MM.1S (cell line): ENCODE results near the gene UBE2D2.

Source experiments
- DNase-seq: peaks from one replicate; pipeline ENCODE4 v3.0.0-alpha.2; 2015
- H2AFZ ChIP-seq: fragments of 300-600 bp; sonication (generic); 2 replicates; pipeline ENCODE4 v1.6.0; 2016; ENCODE audit warnings: antibody characterized with exemption, low read length
- H3F3A ChIP-seq: fragments of 300-600 bp; sonication (generic); 2 replicates; pipeline ENCODE4 v1.6.1; 2016; ENCODE audit warnings: mild to moderate bottlenecking, antibody characterized with exemption, low read length, moderate library complexity, mixed read lengths; ENCODE audit not compliant: insufficient read depth
- H3K27ac ChIP-seq: fragments of 300-600 bp; sonication (generic); 2 replicates; pipeline ENCODE4 v1.5.1; 2016; ENCODE audit warnings: mild to moderate bottlenecking, low read length
- H3K27me3 ChIP-seq: fragments of 300-600 bp; sonication (generic); replicated peaks from 2 replicates; pipeline ENCODE4 v1.6.0; 2016; ENCODE audit warnings: low read length; ENCODE audit not compliant: insufficient read depth
- H3K36me3 ChIP-seq: fragments of 300-600 bp; sonication (generic); replicated peaks from 2 replicates; pipeline ENCODE4 v1.6.1; 2016; ENCODE audit warnings: mild to moderate bottlenecking, low read length, mixed read lengths; ENCODE audit not compliant: insufficient read depth
- H3K4me1 ChIP-seq: fragments of 300-600 bp; sonication (generic); 2 replicates; pipeline ENCODE4 v1.6.1; 2016; ENCODE audit warnings: low read length, mixed read lengths
- H3K4me2 ChIP-seq: fragments of 300-600 bp; sonication (generic); 2 replicates; pipeline ENCODE4 v1.6.0; 2016; ENCODE audit warnings: low read depth, low read length
- H3K4me3 ChIP-seq: fragments of 300-600 bp; sonication (generic); 2 replicates; pipeline ENCODE4 v1.5.1; 2016; ENCODE audit warnings: low read length, mixed read lengths
- H3K79me2 ChIP-seq: fragments of 300-600 bp; sonication (generic); 2 replicates; pipeline ENCODE4 v1.6.1; 2016; ENCODE audit warnings: mixed run types, low read length, mixed read lengths
- H3K9ac ChIP-seq: fragments of 300-600 bp; sonication (generic); 2 replicates; pipeline ENCODE4 v1.6.1; 2016; ENCODE audit warnings: low read length, mixed read lengths
- H3K9me2 ChIP-seq: fragments of 300-600 bp; sonication (generic); replicated peaks from 2 replicates; pipeline ENCODE4 v1.6.1; 2016; ENCODE audit warnings: mild to moderate bottlenecking, low read length, mixed read lengths; ENCODE audit not compliant: insufficient read depth
- H3K9me3 ChIP-seq: fragments of 300-600 bp; sonication (generic); replicated peaks from 2 replicates; pipeline ENCODE4 v1.6.1; 2016; ENCODE audit warnings: mild to moderate bottlenecking, low read length, mixed read lengths; ENCODE audit not compliant: insufficient read depth
- H4K20me1 ChIP-seq: fragments of 300-600 bp; sonication (generic); 2 replicates; pipeline ENCODE4 v1.6.1; 2016; ENCODE audit warnings: mild to moderate bottlenecking, low read length, moderate library complexity, mixed read lengths; ENCODE audit not compliant: insufficient read depth
- EZH2 ChIP-seq: fragments of 300-600 bp; sonication (generic); optimal IDR thresholded peaks from 2 replicates; pipeline ENCODE3; 2017; ENCODE audit warnings: low read depth, mild to moderate bottlenecking, antibody characterized with exemption, low read length, mixed read lengths
- EZH2phosphoT487 ChIP-seq: fragments of 300-600 bp; sonication (generic); IDR thresholded peaks from 2 replicates; pipeline ENCODE4 v1.6.1; 2018; ENCODE audit warnings: antibody characterized with exemption, low read length
- TF ChIP-seq, protein P1 (sequence below): fragments of 300-600 bp; sonication (generic); IDR thresholded peaks from 2 replicates; pipeline ENCODE4 v1.5.1; 2016; ENCODE audit warnings: antibody characterized with exemption, low read length, mixed read lengths

The UBE2D2 gene

GRCh38 chr5:139660923-139661814 is 100.0 kb downstream of the UBE2D2 start:
- Histone ChIP-seq H3K27me3 (no peaks in the 10 kb centered on the region), H3K9me2 (no peaks in the 10 kb centered on the region), H3K4me3 (no peak overlapping the region), H4K20me1 (peaks cover 14% of the 10 kb centered on the region; the same call in 1 of the 2 replicates), H2AFZ (no peak overlapping the region), H3K9ac (no peak overlapping the region), H3K4me2 (no peak overlapping the region), H3K9me3 (no peaks in the 10 kb centered on the region), H3K4me1 (peaks cover 9% of the 10 kb centered on the region), H3F3A (no peaks in the 10 kb centered on the region), H3K36me3 (no peaks in the 10 kb centered on the region), H3K27ac (no peak overlapping the region), H3K79me2 (peaks cover 99% of the 10 kb centered on the region)
- TF ChIP-seq EZH2phosphoT487 (no peak), EZH2 (no peak)
- TF ChIP-seq, protein P1, sequence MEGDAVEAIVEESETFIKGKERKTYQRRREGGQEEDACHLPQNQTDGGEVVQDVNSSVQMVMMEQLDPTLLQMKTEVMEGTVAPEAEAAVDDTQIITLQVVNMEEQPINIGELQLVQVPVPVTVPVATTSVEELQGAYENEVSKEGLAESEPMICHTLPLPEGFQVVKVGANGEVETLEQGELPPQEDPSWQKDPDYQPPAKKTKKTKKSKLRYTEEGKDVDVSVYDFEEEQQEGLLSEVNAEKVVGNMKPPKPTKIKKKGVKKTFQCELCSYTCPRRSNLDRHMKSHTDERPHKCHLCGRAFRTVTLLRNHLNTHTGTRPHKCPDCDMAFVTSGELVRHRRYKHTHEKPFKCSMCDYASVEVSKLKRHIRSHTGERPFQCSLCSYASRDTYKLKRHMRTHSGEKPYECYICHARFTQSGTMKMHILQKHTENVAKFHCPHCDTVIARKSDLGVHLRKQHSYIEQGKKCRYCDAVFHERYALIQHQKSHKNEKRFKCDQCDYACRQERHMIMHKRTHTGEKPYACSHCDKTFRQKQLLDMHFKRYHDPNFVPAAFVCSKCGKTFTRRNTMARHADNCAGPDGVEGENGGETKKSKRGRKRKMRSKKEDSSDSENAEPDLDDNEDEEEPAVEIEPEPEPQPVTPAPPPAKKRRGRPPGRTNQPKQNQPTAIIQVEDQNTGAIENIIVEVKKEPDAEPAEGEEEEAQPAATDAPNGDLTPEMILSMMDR: no peak
- no peak for DNase-seq

- H3F3A ChIP-seq: peaks cover 14% of the 10 kb centered on the region
- DNase-seq: no peak
- no peak overlapping the region for H3K4me3 ChIP-seq
- H4K20me1 ChIP-seq: peaks cover 9% of the 10 kb centered on the region; the same call in 1 of the 2 replicates
- no peaks in the 10 kb centered on the region for H3K9me2 ChIP-seq
- no peak overlapping the region for H2AFZ ChIP-seq
- peaks cover 19% of the 10 kb centered on the region for H3K4me1 ChIP-seq
- no peaks in the 10 kb centered on the region for H3K36me3 ChIP-seq
- H3K79me2 ChIP-seq: peaks cover 99% of the 10 kb centered on the region
- no peaks in the 10 kb centered on the region for H3K9me3 ChIP-seq
- TF ChIP-seq EZH2 (no peak), EZH2phosphoT487 (no peak)
- TF ChIP-seq, protein P1: no peak
- H3K27ac ChIP-seq: no peak overlapping the region
- no peak overlapping the region for H3K9ac ChIP-seq
- no peak overlapping the region for H3K4me2 ChIP-seq
- H3K27me3 ChIP-seq: no peaks in the 10 kb centered on the region
Measured at GRCh38 chr5:139662617-139663016, 101.5 kb downstream of the UBE2D2 start.

GRCh38 chr5:139663207-139664085 is 102.3 kb downstream of the UBE2D2 start:
- Histone ChIP-seq H3K9ac (no peak overlapping the region), H3K27me3 (no peaks in the 10 kb centered on the region), H3F3A (peaks cover 21% of the 10 kb centered on the region), H3K4me2 (no peak overlapping the region), H2AFZ (no peak overlapping the region), H3K36me3 (no peaks in the 10 kb centered on the region), H3K79me2 (peaks cover 97% of the 10 kb centered on the region), H3K4me1 (peaks cover 15% of the 10 kb centered on the region), H3K9me3 (no peaks in the 10 kb centered on the region), H3K27ac (no peak overlapping the region), H3K9me2 (no peaks in the 10 kb centered on the region), H3K4me3 (no peak overlapping the region), H4K20me1 (peaks cover 9% of the 10 kb centered on the region; the same call in 1 of the 2 replicates)
- TF ChIP-seq EZH2: no peak
- TF ChIP-seq, protein P1: no peak
- no peak for TF ChIP-seq EZH2phosphoT487
- DNase-seq: no peak
